Measurements from ENCODE around the gene ADCK1.
"Not testable (repeated sequence)": the region's sequence is repeated elsewhere in the genome, so short reads cannot be mapped to it uniquely, and the experiment has no call there.

Gene ADCK1

DNA sequence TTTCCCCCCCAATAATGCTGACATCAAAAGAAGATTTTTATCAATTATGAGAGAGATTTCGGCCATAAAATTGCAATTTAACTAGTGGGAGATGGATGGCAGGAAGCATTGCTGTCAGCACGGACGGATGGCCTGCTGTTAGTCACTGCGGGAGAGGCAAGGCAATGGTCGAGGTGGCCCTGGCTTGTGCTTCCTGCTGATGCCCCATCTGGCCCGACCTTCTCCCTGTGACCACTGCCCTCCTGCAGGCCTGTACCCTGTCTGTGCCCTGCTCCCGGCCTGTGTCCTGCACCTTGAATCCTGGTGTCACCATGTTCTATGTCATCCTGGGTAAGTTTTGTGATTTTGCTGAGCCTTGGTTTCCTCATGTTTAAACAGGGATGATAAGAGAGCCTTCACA, 67.6 kb downstream of the ADCK1 start:
- no peak for DNase-seq

GRCh38 chr14:77868552-77869285, 68.8 kb downstream of the ADCK1 start:
- no peak for DNase-seq

- no peak for DNase-seq
Measured at GRCh38 chr14:77869340-77869739, 69.4 kb downstream of the ADCK1 start.

DNA sequence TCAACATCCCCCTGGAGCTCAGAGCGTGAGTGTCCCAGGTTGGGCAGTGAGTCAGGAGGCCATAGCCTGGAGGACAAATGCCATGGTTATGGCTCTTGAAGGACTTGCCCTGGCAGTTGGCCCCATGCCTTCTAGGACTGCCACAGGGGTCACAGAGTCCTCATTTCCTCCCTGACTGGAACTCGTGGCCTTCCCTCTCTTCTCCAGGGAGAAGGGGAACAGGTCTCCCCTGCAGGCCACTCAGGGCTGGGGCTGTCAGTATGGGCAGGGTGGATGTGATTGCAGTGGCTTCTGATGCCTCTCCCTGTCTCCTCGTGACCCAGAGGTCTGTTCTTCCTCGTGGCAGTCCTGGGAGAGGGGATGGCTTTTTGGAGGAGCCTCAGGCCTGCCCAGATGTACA, 70.7 kb downstream of the ADCK1 start:
- no peak for DNase-seq

GRCh38 chr14:77872152-77872551, 72.2 kb downstream of the ADCK1 start:
- DNase-seq: no peak

- no peak for DNase-seq
Measured at GRCh38 chr14:77872983-77873382, 73.1 kb downstream of the ADCK1 start.

DNA sequence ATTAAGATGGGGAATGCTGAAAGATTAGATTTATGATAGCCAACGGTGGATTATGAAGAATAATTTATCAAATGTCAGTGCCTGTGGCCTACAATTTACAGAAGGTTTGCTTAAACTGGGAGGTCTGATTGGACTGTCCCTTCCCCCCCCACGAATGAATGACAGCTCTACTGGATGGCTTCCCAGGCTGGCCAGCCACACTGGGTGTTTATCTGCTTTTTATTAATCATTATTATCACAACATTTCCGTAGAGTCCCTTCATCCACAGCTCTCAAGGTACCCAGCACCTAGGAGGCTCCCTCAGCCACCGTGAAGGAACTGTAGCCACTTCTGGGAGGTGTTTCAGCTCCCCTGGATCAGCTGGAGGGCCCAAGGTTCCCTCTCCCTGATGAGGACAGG, 78.9 kb downstream of the ADCK1 start:
- no peak for DNase-seq

GRCh38 chr14:77880056-77880455, 80.1 kb downstream of the ADCK1 start:
- DNase-seq: no peak

GRCh38 chr14:77882098-77882497, 82.2 kb downstream of the ADCK1 start:
- DNase-seq: peak; percentile 15

GRCh38 chr14:77882636-77883035, 82.7 kb downstream of the ADCK1 start:
- DNase-seq: no peak

DNA sequence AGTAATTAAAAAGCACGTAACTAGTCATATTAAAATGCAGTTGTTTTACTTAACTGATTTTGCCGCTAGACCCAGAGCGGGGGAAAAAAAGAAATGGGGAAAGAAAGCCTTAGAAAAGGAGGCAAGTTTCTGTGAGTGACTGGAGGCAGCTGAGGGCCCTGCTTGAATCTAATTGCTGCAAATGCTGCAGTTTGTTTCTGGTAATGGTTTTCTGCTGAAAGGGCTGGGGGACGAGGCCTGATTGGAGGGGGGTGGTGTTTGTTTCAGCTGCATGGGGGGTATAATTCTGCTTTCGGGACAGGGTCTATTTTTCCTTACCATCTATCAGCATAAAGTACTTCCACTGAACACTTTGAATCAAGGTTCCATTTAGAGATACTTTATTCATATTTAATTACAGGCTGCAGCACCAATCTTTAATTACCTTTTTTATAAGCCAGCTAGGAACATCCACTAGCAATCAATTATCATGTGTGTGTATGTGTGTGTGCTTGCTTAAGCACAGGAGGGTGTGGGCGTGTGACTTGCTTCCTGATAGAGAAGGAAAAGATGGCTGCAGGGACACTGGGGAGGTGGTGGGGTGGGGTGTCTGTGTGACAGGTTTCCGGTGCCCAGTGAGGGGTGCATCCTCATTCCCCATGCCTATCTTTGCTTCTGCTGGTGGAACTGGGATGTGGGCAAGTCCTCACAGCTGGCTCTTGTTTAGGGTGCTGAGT, 83.4 kb downstream of the ADCK1 start:
- peak; percentile 45 for DNase-seq

DNA sequence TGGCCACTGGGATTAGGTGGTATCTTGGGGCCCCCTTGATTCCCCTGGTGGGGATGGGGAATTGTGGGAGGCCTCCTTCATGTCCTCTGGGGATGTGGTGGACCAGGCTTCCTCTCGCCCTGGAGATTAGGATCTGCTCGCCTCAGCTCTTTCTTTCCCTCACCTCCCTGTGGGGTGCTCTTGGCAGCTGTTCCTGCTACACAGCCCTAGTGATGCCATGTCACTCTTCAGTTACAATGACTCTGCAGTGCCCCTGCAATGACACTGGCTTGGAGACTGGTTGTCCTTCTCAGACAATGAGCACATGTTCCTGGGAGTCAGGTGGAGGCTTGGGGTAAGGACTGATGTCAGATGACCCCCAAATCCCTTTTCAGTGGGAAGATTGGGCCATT, 83.9 kb downstream of the ADCK1 start:
- DNase-seq: no peak

GRCh38 chr14:77885367-77885766, 85.5 kb downstream of the ADCK1 start:
- no peak for DNase-seq

DNA sequence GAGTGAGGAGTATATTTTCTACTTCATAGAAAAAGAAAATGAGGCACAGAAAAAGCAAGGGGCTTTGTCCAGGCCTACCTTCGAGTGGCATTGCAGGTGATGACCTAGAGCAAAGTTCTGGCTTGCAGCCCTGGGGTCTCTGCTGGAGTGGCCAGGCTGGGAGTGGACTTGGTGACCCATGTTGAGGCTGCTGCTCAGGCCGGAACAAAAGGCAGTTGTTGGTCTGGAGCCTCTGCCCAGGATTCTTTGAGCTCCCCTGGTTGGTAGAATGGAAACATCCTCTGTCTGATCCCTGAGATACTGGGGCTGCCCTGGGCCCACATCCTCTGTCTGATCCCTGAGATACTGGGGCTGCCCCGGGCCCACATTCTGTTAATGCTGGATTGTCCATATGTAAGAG, 86.1 kb downstream of the ADCK1 start:
- no peak for DNase-seq

- DNase-seq: not testable (repeated sequence)
Measured at GRCh38 chr14:77888903-77889302, 89.0 kb downstream of the ADCK1 start.

DNA sequence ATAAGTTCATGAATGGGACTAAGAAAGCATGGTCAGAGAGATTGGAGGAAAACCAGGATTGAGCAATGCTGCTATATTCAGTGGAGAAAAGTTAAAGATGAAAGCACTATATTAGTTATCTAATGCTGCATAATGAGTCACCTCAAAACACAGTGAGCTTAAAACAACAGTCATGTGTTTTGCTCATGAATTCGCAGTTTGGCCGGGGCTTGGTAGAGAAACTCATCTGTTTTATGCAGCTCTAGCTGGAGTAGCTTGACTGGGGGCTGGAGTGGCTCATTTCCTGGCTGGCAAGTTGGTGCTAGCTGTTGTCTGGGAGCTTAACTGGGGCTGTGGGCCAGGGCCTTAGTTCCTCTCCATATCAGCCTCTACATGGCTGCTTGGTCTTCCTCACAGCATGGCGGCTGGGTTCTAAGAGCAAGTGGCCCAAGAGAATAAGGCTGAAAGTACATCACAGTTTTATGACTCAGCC, 90.1 kb downstream of the ADCK1 start:
- no peak for DNase-seq

DNA sequence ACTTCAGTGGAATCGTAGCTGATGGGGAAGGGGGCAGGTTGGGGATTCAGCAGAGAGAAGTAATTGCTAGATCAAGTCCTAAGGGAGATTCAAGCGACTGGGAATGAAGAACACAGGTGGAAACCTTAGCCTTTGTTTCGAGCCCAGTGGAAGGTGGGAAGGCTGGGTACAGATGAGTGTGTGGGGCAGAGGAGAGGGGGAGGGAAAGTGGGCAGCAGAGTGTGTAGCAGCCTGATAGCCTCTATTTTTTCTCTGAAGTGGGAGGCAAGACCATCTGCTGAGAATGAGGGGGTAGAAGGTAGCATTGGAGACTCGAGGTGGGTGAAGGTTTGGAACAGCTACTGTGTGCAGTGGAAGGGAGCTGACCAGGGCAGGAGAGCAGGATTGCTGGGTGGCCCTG, 91.0 kb downstream of the ADCK1 start:
- DNase-seq: no peak

GRCh38 chr14:77892381-77892871, 92.5 kb downstream of the ADCK1 start:
- DNase-seq: no peak

DNA sequence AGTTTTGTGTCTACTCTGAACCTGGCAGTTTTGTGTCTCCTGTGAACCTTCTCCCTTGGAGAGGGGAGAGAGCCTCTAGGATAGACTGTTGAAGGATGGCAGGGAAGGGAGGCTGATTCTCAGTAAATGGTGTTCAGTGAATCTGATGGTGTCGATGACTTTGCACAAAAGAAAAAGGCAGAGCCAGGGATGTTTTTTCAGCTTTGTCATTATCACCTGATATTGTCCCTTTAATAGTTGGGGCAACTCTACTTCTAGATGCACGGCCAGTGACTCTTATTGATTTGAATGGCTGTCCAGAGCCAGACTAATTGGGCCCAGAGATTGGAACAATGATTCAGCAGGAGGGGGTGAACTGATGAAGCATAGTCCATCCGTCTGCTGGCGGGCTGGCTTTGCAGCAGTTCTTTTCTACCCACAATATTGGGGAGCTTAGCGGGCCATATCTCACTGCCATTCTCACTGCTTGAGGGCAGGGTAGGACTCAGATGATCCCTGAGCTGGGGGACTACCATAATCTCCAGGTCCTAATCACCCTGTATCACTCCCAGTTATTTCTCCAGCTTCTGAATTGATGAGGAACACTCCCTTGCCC, 93.1 kb downstream of the ADCK1 start:
- no peak for DNase-seq

DNA sequence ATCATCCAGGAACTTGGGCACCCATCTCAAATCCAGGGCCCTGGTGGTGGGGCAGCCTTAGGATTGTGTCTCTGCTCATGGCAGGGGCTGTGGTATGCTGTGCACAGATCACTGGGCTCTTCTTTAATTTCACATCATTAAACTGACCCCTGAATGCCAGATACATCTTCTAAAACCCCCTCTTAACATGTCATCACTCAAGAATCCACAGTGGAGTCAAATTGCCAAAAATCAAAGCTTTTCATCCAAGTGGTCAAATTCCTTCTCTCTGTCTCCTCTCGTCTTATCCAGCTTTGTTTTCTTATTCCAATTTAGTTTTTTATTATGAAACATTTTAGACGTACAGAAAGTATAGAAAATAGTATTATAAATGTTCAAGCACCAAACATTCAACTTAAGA, 97.5 kb downstream of the ADCK1 start:
- no peak for DNase-seq

DNA sequence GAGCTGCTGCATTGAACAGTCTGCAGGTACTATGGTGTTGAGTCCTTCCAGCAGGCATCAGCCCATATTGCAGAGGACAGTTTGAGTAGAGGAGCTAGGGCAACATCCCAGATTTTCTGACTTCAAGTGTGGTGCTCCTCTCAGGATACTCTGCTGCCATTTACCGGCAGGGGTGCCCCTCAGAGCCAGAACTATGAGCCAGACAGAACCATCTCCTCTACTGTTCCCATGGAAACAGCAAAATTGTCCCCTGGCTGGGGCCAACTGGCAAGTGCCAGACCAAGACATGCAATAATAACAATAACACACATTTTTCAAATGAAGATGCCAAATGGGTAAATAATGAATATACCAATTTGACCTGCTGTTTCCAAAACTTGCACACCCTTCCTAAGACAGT, 102.9 kb downstream of the ADCK1 start:
- DNase-seq: no peak

DNA sequence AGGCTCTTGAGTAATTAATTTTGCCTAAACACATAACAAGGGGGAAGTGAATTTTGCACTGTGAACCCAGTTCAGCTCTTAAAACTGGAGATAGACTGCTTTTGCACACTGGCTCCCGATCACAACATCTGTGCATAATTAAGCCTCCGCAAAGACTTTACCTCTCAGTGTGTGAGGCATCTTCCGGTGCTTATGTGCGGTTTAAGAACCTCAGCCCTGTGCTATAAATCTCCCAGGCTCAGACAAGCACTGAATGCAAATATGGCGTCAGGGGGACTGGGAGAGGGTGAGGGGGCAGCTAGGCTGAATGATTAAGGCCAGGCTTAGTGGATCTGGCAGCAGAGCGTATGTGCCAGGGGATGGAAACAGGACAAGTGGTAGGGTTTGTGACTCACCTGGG, 103.3 kb downstream of the ADCK1 start:
- no peak for DNase-seq

GRCh38 chr14:77903937-77904617, 104.2 kb downstream of the ADCK1 start:
- DNase-seq: no peak
